Measurements from ENCODE around the gene RETSAT. TPM values are rescaled to one million over a fixed set of nuclear protein-coding genes. Genes with fewer than 3 reads are reported as not detected.

The RETSAT gene
- total and polyA plus RNA-seq, 2 of the 13 experiments (the other 11 are each of a cell fraction or from before 2014, with no cell fraction given): 46.7 to 61.0 TPM

- ATAC-seq: no peak
- POLR2A ChIA-PET: interaction anchor here (1.1 to 2.9 kb wide), 5 partner anchors 15 to 184 kb away, joined by 4 to 25 read pairs (median 6); partner anchors contain the start of genes ELMOD3, MAT2A, RETSAT and SH2D6
- BruUV-seq (replicated peaks): no TSS peak
- TF ChIP-seq FOXA3 (CRISPR knock-in tag; IDR thresholded peaks at IDR 0.05): no peak
- no peak for TF ChIP-seq CSRNP2 (CRISPR knock-in tag; conservative IDR thresholded peaks at IDR 0.05; ENCODE audit: low read depth)
- TF ChIP-seq SP1 (IDR thresholded peaks at IDR 0.05): no peak
- no peak for TF ChIP-seq SP1 (CRISPR knock-in tag; IDR thresholded peaks at IDR 0.05)
- no peak for TF ChIP-seq THYN1 (CRISPR knock-in tag; IDR thresholded peaks at IDR 0.05; ENCODE audit: borderline replicate concordance, low read depth)
- TF ChIP-seq KDM2A (CRISPR knock-in tag; IDR thresholded peaks at IDR 0.05; ENCODE audit: borderline replicate concordance, low read depth): no peak
- TF ChIP-seq PRDM10 (CRISPR knock-in tag; IDR thresholded peaks at IDR 0.05; ENCODE audit: low read depth): no peak
- no peak for TF ChIP-seq IRF1 (CRISPR knock-in tag; IDR thresholded peaks at IDR 0.05; ENCODE audit: low read depth)
- TF ChIP-seq ZNF17 (CRISPR knock-in tag; IDR thresholded peaks at IDR 0.05): no peak
- TF ChIP-seq GATA4 (IDR thresholded peaks at IDR 0.05; ENCODE audit: borderline replicate concordance, low read depth): no peak
Measured at GRCh38 chr2:85368921-85369320, 14.6 kb upstream of the RETSAT start.

More at GRCh38 chr2:85368921-85369320, 14.6 kb upstream of the RETSAT start:
- H3K79me2 ChIP-seq (ENCODE audit: insufficient read depth, low read length): no peaks in the 10 kb centered on the region
- no peaks in the 10 kb centered on the region for H3K27me3 ChIP-seq (ENCODE audit: control insufficient read depth in 1 of 2, insufficient read depth in 2 of 2, low read length in 2 of 2)
- H2AFZ ChIP-seq (ENCODE audit: low read length): no peak overlapping the region
- no peak overlapping the region for H3K27ac ChIP-seq (ENCODE audit: extremely low read length, insufficient read depth, low read length)
- H3K9me3 ChIP-seq (ENCODE audit: low read length): no peaks in the 10 kb centered on the region
- no peak for DNase-seq (ENCODE audit: low spot score)
- in situ Hi-C loops (cut with HindIII; ENCODE audit: extremely low pct_ligation_motif_present, low pct_unique_long_range_greater_than_20kb): no loop called here
- no peak overlapping the region for H3K4me2 ChIP-seq (ENCODE audit: low read depth, low read length)
- no peak overlapping the region for H3K4me3 ChIP-seq (replicated peaks in 1 of 3; ENCODE audit: insufficient read depth in 1 of 3, low read depth in 2 of 3, low read length in 3 of 3)
- no peak overlapping the region for H3K9ac ChIP-seq (ENCODE audit: insufficient read depth, low read depth, low read length)
- no peak for FAIRE-seq
- peaks cover 51% of the 10 kb centered on the region for H3K4me1 ChIP-seq (ENCODE audit: insufficient read depth, low read length)
- no peaks in the 10 kb centered on the region for H4K20me1 ChIP-seq (ENCODE audit: insufficient read depth, low read length)
- no peaks in the 10 kb centered on the region for H3K36me3 ChIP-seq (replicated peaks in 1 of 2; ENCODE audit: control insufficient read depth in 1 of 2, insufficient read depth in 2 of 2, low read length in 2 of 2)
- intact Hi-C loops (cut with micrococcal nuclease; ENCODE audit: unreplicated experiment): no loop called here
- CTCF ChIA-PET (ENCODE audit: low intra/inter-chr PET ratio, low total read pairs): no interaction called here

Data from HepG2 (cell line).